NOMO-1 (cell line): ENCODE measurements around the gene EPB41.
"Not testable (repeated sequence)": the region's sequence is repeated elsewhere in the genome, so short reads cannot be mapped to it uniquely, and the experiment has no call there.

Experiments
- DNase-seq, 2 experiments: peaks; one replicate each; lab custom pipeline; 2025; ENCODE audit not compliant: unreplicated experiment in 2 of 2; lab: John Stamatoyannopoulos, UW

The EPB41 gene

GRCh38 chr1:29124366-29125236 is 210.2 kb downstream of the EPB41 start:
- no peak for DNase-seq

DNA sequence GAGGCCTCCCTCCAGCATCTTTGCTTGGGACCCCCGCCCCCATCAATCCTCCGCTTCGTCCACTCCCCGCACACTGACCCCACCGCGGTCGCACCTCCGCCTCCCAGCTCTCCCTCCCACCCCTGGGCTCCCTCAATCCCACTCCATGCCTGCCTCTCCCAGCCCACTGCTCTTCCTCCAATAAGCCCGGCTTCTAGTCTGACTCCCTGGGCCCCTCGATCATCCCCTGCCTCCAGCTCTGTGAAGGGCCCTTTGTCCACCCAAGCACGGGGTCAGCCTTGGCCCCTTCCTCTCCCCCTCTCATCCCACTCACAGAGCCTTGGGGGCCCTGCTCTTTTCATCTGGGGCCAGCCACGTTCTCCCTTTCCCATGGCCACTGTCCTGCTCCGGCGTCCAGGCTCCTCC is 210.9 kb downstream of the EPB41 start:
- no peak for DNase-seq

- no peak for DNase-seq
These were observed 211.4 kb downstream of the EPB41 start for GRCh38 chr1:29125788-29126187.

DNA sequence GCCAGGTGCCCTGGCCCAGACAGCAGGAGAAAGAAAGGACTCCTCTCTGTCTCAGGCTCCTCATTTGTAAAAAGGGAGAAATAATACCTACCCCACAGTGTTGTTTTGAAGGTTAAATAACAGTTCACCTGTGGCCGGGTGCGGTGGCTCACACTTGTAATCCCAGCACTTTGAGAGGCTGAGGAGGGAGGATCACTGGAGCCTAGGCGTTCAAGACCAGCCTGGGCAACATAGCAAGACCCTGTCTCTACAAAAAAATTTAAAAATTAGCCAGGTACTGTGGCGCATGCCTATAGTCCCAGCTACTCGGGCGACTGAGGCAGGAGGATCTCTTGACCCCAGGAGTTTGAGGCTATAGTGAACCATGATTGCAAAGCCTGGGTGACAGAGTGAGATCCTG is 211.8 kb downstream of the EPB41 start:
- no peak for DNase-seq

- DNase-seq = no peak
These were observed 214.4 kb downstream of the EPB41 start for GRCh38 chr1:29128739-29129138.

DNA sequence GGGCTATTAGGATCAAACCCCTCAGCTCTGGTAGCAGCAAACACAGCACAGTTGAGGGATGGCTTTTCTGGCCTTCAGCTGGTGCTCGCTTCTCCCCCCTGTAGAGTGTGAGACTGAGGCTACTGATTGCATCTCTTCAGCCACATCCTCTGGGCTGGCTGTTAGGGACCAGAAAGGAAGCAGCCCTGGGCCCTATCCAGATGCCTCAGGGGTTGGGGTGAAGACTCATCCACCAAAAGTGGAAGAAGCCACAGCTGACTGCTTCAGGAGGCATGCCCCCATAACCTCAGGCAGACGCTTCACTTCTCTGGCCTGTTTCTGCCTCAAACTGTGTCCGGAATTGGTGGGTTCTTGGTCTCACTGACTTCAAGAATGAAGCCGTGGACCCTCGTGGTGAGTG is 215.5 kb downstream of the EPB41 start:
- no peak for DNase-seq

- DNase-seq = not testable (repeated sequence)
These were observed 216.7 kb downstream of the EPB41 start for GRCh38 chr1:29131056-29131455.

- no peak for DNase-seq
These were observed 219.7 kb downstream of the EPB41 start for GRCh38 chr1:29133861-29134694.

DNA sequence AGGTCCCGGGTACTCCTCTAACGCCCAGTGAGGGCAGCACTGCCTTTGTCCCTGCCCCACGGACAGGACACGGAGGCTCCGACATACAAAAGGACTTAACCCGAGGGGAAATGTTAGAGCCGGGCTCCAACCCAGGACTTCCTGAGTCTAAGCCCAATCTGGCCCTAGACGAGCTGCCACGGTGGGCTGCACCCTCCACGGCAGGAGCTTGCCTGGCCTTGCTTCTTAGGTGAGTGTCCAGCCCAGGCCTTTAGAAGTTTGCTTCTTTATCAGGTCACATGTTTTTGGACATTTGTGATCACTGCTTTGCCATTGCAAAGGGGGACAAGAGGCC is 220.3 kb downstream of the EPB41 start:
- no peak for DNase-seq

- no peak for DNase-seq
These were observed 222.1 kb downstream of the EPB41 start for GRCh38 chr1:29136391-29136915.

GRCh38 chr1:29142714-29143113 is 228.3 kb downstream of the EPB41 start:
- DNase-seq = no peak

GRCh38 chr1:29144178-29144577 is 229.8 kb downstream of the EPB41 start:
- DNase-seq = no peak

DNA sequence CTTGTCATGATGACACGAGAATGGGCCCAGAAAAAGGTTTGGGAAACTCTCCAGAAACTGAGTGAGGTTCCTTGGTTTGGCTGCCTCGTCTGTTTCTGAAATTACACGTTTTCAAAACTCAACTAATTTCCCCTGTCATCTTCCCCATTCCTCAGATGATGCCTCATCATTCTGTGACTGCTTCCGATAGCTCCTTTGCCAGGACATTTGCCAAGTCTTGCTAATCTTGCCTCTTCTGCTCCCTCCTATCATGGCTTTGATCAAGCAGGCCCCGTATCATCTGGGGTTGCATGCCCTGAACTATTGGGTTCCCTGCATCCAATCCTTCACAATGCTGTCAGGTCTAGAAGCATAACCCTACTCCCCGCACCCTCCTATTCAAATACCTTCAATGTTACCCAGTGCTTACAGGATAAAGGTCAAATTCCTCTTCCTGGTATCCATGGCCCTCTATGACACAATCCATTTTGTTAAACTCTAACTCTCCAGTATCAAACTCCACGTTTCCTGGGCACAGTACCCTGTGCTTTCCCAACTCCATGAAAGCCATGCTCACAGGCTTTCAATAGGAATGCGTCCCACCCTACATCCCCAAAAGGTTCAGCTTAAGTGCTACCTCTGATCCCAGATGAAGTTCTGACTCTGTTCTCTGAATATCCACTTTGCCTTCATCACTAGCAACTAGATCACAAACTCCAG is 231.5 kb downstream of the EPB41 start:
- no peak for DNase-seq

DNA sequence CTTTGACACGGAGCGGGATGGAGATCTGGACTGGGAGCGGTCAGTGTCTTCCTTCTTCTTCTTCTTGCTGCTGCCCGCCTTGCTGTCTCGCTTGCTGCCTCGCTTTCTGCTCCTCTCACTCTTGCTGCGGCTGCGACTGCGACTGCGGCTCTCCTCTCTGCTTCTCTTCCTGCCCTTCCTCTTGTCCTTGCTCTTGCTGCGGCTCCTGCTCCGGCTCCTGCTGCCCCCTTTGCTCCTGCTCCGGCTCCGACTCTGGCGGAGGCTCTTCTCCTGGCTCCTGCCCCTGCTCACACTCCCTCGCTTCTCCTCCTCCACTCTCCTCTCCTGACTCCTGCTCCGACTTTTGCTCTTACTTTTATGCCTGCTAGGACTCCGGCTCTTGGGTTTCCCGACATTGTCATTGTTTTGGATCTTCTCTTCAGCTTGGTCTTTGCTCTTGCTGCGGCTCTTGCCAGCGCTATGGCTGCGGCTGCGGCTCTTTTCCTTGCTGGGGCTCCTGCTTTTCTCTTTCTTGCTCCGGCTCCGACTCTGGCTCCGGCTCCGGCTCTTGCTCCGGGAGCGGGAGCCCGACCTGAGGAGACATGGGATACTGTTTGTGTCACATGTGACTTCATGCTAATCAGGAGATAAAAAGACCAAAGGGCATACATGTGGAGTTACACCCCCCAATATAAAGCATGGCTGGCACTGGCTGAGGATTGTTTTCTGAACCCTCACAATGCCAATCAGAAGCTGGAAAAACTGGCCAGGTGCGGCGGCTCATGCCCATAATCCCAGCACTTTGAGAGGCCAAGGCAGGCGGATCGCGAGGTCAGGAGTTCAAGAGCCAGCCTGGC is 234.5 kb downstream of the EPB41 start:
- no peak for DNase-seq

- DNase-seq = not testable (repeated sequence)
These were observed 236.0 kb downstream of the EPB41 start for GRCh38 chr1:29150346-29150745.

- DNase-seq = no peak
These were observed 237.9 kb downstream of the EPB41 start for GRCh38 chr1:29152046-29152805.

DNA sequence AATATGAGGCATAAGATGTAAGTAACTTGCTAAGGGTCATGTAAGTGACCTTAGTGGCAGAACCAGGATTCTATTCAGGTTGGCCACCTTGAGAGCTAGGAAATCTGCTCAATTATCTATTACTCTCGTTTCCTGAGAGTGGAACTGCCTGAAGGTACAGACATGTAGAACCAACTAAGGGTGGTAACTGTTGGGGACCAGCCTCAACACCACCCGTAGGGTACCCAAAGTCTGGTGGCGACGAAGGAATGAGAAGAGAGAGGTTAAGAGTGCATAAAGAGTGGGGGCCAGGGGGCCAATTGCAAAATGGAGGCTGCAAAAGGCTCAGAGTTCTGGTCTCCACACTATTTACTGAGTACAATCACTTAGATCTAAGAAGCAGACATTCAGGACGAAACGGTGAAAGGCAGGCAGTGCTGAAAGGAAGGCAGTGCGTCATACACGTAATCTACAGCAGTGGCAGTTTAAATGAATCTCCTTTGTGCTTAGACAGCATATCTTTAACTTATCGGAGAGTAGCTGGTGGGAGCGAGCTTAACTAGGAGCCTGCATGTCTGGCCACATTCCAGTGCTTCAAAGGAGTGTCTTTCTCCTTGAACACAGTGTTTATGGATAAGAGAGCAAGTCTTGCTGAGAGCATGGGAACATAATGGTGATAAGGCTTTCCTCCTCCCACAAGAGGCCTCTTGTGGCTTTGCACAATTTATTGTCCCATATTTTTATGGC is 242.3 kb downstream of the EPB41 start:
- no peak for DNase-seq

- no peak for DNase-seq
These were observed 242.9 kb downstream of the EPB41 start for GRCh38 chr1:29157269-29157601.

DNA sequence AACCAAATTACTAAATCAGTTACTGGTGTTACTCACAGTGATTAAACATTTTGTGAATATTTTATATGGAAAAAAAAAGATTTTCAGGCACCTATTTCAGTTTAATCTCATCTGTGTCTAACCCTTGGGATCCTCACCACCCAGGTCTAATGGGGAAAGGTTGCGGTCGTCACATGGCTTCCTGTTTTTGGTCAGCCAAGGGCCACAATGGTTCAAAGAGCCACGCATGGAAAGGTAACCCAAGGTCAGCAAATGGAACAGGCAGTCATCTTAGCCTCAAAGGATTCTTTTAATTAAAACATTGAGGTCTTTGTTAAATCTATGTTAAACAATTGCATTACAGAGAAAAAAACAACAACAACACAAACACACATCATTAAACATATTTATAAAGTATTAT is 245.4 kb downstream of the EPB41 start:
- no peak for DNase-seq
